Neuronal stem cell (in vitro differentiated cells): ENCODE results near the gene KIF16B.

ENCODE experiments used
- DNase-seq: peaks from one replicate; pipeline ENCODE4 v3.0.0-alpha.2; 2013; ENCODE audit warnings: low spot score
- H2AFZ ChIP-seq: one replicate; pipeline ENCODE4 v1.6.1; 2013; ENCODE audit warnings: mild to moderate bottlenecking, low read length, inconsistent platforms
- H2AK5ac ChIP-seq: 2 replicates; pipeline ENCODE4 v1.6.1; 2013; ENCODE audit warnings: low read depth, mild to moderate bottlenecking, inconsistent platforms, low read length, moderate library complexity, mixed read lengths
- H2BK120ac ChIP-seq: 2 replicates; pipeline ENCODE4 v1.6.1; 2013; ENCODE audit warnings: low read depth, mild to moderate bottlenecking, inconsistent platforms, low read length, moderate library complexity, mixed read lengths
- H2BK12ac ChIP-seq: one replicate; pipeline ENCODE4 v1.6.1; 2013; ENCODE audit warnings: low read length, inconsistent platforms
- H2BK15ac ChIP-seq: 2 replicates; pipeline ENCODE4 v1.6.1; 2013; ENCODE audit warnings: mild to moderate bottlenecking, low read length, inconsistent platforms, mixed read lengths
- H2BK5ac ChIP-seq: one replicate; pipeline ENCODE4 v1.6.1; 2013; ENCODE audit warnings: inconsistent platforms, mild to moderate bottlenecking, low read length, moderate library complexity
- H3K14ac ChIP-seq: one replicate; pipeline ENCODE4 v1.6.1; 2013; ENCODE audit warnings: low read length, inconsistent platforms
- H3K18ac ChIP-seq: 2 replicates; pipeline ENCODE4 v1.6.1; 2013; ENCODE audit warnings: low read length, inconsistent platforms
- H3K23ac ChIP-seq: 2 replicates; pipeline ENCODE4 v1.6.1; 2013; ENCODE audit warnings: low read depth, mild to moderate bottlenecking, mixed read lengths, low read length, inconsistent platforms; ENCODE audit not compliant: poor library complexity
- H3K27ac ChIP-seq: replicated peaks from 3 replicates; pipeline ENCODE4 v1.5.1; 2013; ENCODE audit warnings: low read length, inconsistent platforms
- H3K27me3 ChIP-seq, 3 experiments: 2 replicates each; pipeline ENCODE4 v1.6.1; 2013; ENCODE audit warnings: low read length in 3 of 3, mild to moderate bottlenecking in 2 of 3, inconsistent platforms in 1 of 3, low read depth in 1 of 3, mixed read lengths in 1 of 3, moderate library complexity in 1 of 3; ENCODE audit not compliant: control insufficient read depth in 3 of 3, insufficient read depth in 3 of 3
- H3K36me3 ChIP-seq, 2 donors: replicated peaks in 1 of 2; 2 replicates each; pipeline ENCODE4 v1.6.1; 2013; ENCODE audit warnings: low read length in 2 of 2; ENCODE audit not compliant: control insufficient read depth in 2 of 2, insufficient read depth in 2 of 2
- H3K4ac ChIP-seq: 2 replicates; pipeline ENCODE4 v1.6.1; 2013; ENCODE audit warnings: inconsistent platforms, mild to moderate bottlenecking, low read length, moderate library complexity
- H3K4me1 ChIP-seq, 2 donors: 1 replicate in 1 of 2; 2 replicates in 1 of 2; pipeline ENCODE4 v1.6.1; 2013; ENCODE audit warnings: low read length in 2 of 2, low read depth in 1 of 2; ENCODE audit not compliant: control insufficient read depth in 2 of 2, insufficient read depth in 1 of 2
- H3K4me2 ChIP-seq: one replicate; pipeline ENCODE4 v1.6.1; 2013; ENCODE audit warnings: mild to moderate bottlenecking, low read length, inconsistent platforms; ENCODE audit not compliant: insufficient read depth, poor library complexity, severe bottlenecking
- H3K4me3 ChIP-seq, 2 donors: 2 replicates each; pipeline ENCODE4 v1.5.1; 2013; ENCODE audit warnings: low read length in 2 of 2, mild to moderate bottlenecking in 2 of 2, inconsistent platforms in 1 of 2, moderate library complexity in 1 of 2
- H3K79me1 ChIP-seq: one replicate; pipeline ENCODE4 v1.6.1; 2013; ENCODE audit warnings: low read depth, mild to moderate bottlenecking, inconsistent platforms, low read length, moderate library complexity
- H3K9ac ChIP-seq: one replicate; pipeline ENCODE4 v1.6.1; 2013; ENCODE audit warnings: mild to moderate bottlenecking, low read depth, low read length, inconsistent platforms; ENCODE audit not compliant: poor library complexity
- H3K9me3 ChIP-seq, 2 donors: replicated peaks in 1 of 2; 2 replicates each; pipeline versions ENCODE3 to v1.6.1; 2013; ENCODE audit warnings: low read length in 2 of 2, mild to moderate bottlenecking in 2 of 2, inconsistent platforms in 1 of 2, low read depth in 1 of 2, mixed read lengths in 1 of 2, moderate library complexity in 1 of 2; ENCODE audit not compliant: control insufficient read depth in 2 of 2, insufficient read depth in 1 of 2
- H4K8ac ChIP-seq: one replicate; pipeline ENCODE4 v1.6.1; 2013; ENCODE audit warnings: low read depth, mild to moderate bottlenecking, inconsistent platforms, low read length, moderate library complexity
- H4K91ac ChIP-seq: one replicate; pipeline ENCODE4 v1.6.1; 2013; ENCODE audit warnings: low read length, low read depth, mild to moderate bottlenecking, inconsistent platforms; ENCODE audit not compliant: poor library complexity
- WGBS, 2 donors: extraction: QIAGEN DNeasy Blood & Tissue Kit; methylation state at CpG; one replicate each; pipeline ENCODE4 v1.1.7; 2013; ENCODE audit warnings: missing lambda C conversion rate in 2 of 2, mixed read lengths in 1 of 2; ENCODE audit not compliant: insufficient read length in 2 of 2, insufficient replicate concordance in 1 of 2; ENCODE audit errors: extremely low coverage in 2 of 2; 5-methylcytosine and 5-hydroxymethylcytosine counted together

The KIF16B gene

GRCh38 chr20:16538779-16539178, 34.5 kb downstream of the KIF16B start:
- no peak overlapping the region for H2BK120ac ChIP-seq

GRCh38 chr20:16537918-16538317, 35.3 kb downstream of the KIF16B start:
- H4K91ac ChIP-seq: no peak overlapping the region
- H2BK5ac ChIP-seq: no peak overlapping the region
- H3K9me3 ChIP-seq: no peaks in the 10 kb centered on the region
- no peak overlapping the region for H3K18ac ChIP-seq
- no peak overlapping the region for H3K4me2 ChIP-seq
- no peak overlapping the region for H3K23ac ChIP-seq
- no peak overlapping the region for H3K9ac ChIP-seq
- H2AK5ac ChIP-seq: no peak overlapping the region
- no CpG with 5 or more reads among the region's 2 CpGs for WGBS, 2 donors
- no peak overlapping the region for H4K8ac ChIP-seq
- no peaks in the 10 kb centered on the region for H3K36me3 ChIP-seq
- no peak overlapping the region for H3K4me3 ChIP-seq
- H3K27ac ChIP-seq: no peak overlapping the region
- H2AFZ ChIP-seq: no peak overlapping the region
- no peaks in the 10 kb centered on the region for H3K4me1 ChIP-seq
- no peak for DNase-seq
- H2BK15ac ChIP-seq: no peak overlapping the region
- H3K79me1 ChIP-seq: no peaks in the 10 kb centered on the region
- no peak overlapping the region for H3K4ac ChIP-seq
- no peak overlapping the region for H2BK12ac ChIP-seq
- H2BK120ac ChIP-seq: no peak overlapping the region
- H3K27me3 ChIP-seq: no peaks in the 10 kb centered on the region
- H3K14ac ChIP-seq: no peak overlapping the region

More at GRCh38 chr20:16538779-16539178, 34.5 kb downstream of the KIF16B start:
- H2AK5ac ChIP-seq: no peak overlapping the region
- H3K14ac ChIP-seq: no peak overlapping the region
- no peak overlapping the region for H3K23ac ChIP-seq
- no peak for DNase-seq
- H3K9ac ChIP-seq: no peak overlapping the region
- no peaks in the 10 kb centered on the region for H3K9me3 ChIP-seq
- no peak overlapping the region for H4K8ac ChIP-seq
- H3K36me3 ChIP-seq: no peaks in the 10 kb centered on the region
- no CpG with 5 or more reads among the region's 4 CpGs for WGBS, 2 donors
- H3K4ac ChIP-seq: no peak overlapping the region
- H2AFZ ChIP-seq: no peak overlapping the region
- H3K27ac ChIP-seq: no peak overlapping the region
- H2BK5ac ChIP-seq: no peak overlapping the region
- H3K18ac ChIP-seq: no peak overlapping the region
- H2BK15ac ChIP-seq: no peak overlapping the region
- no peak overlapping the region for H2BK12ac ChIP-seq
- H3K4me3 ChIP-seq: no peak overlapping the region
- H3K79me1 ChIP-seq: no peaks in the 10 kb centered on the region
- no peaks in the 10 kb centered on the region for H3K4me1 ChIP-seq
- no peak overlapping the region for H4K91ac ChIP-seq
- H3K27me3 ChIP-seq: no peaks in the 10 kb centered on the region
- no peak overlapping the region for H3K4me2 ChIP-seq

- H3K79me1 ChIP-seq: no peaks in the 10 kb centered on the region
- DNase-seq: no peak
Observed at GRCh38 chr20:16537025-16537665, 36.1 kb downstream of the KIF16B start.

GRCh38 chr20:16535277-16535676, 38.0 kb downstream of the KIF16B start:
- no peak overlapping the region for H3K23ac ChIP-seq
- no peak overlapping the region for H3K4ac ChIP-seq
- no peak overlapping the region for H2AK5ac ChIP-seq
- H2AFZ ChIP-seq: no peak overlapping the region
- H3K79me1 ChIP-seq: no peaks in the 10 kb centered on the region
- no peaks in the 10 kb centered on the region for H3K36me3 ChIP-seq
- no peak overlapping the region for H2BK120ac ChIP-seq
- no peak overlapping the region for H2BK5ac ChIP-seq
- H3K18ac ChIP-seq: no peak overlapping the region
- H2BK15ac ChIP-seq: no peak overlapping the region
- H3K27ac ChIP-seq: no peak overlapping the region
- H2BK12ac ChIP-seq: no peak overlapping the region
- H3K4me2 ChIP-seq: no peak overlapping the region
- no peak overlapping the region for H3K14ac ChIP-seq
- H4K91ac ChIP-seq: no peak overlapping the region
- no peak for DNase-seq
- no peaks in the 10 kb centered on the region for H3K4me1 ChIP-seq
- H3K9ac ChIP-seq: no peak overlapping the region
- no peak overlapping the region for H4K8ac ChIP-seq
- no CpG with 5 or more reads among the region's 2 CpGs for WGBS, 2 donors
- no peaks in the 10 kb centered on the region for H3K27me3 ChIP-seq
- no peaks in the 10 kb centered on the region for H3K9me3 ChIP-seq
- H3K4me3 ChIP-seq: no peak overlapping the region

More at GRCh38 chr20:16537025-16537665, 36.1 kb downstream of the KIF16B start:
- H3K14ac ChIP-seq: no peak overlapping the region
- H2BK120ac ChIP-seq: no peak overlapping the region
- H3K27me3 ChIP-seq: no peaks in the 10 kb centered on the region
- no peak overlapping the region for H3K4me3 ChIP-seq
- H3K4me2 ChIP-seq: no peak overlapping the region
- H2BK15ac ChIP-seq: no peak overlapping the region
- H3K9me3 ChIP-seq: no peaks in the 10 kb centered on the region
- no peaks in the 10 kb centered on the region for H3K36me3 ChIP-seq
- no peak overlapping the region for H3K18ac ChIP-seq
- no peak overlapping the region for H3K4ac ChIP-seq
- no peak overlapping the region for H3K9ac ChIP-seq
- WGBS, 2 donors: no CpG with 5 or more reads among the region's 4 CpGs
- H2BK12ac ChIP-seq: no peak overlapping the region
- no peak overlapping the region for H2BK5ac ChIP-seq
- H4K91ac ChIP-seq: no peak overlapping the region
- H2AFZ ChIP-seq: no peak overlapping the region
- no peak overlapping the region for H2AK5ac ChIP-seq
- no peak overlapping the region for H3K23ac ChIP-seq
- H3K4me1 ChIP-seq: no peaks in the 10 kb centered on the region
- H3K27ac ChIP-seq: no peak overlapping the region
- H4K8ac ChIP-seq: no peak overlapping the region
